ENCODE results near the gene L1CAM.

L1CAM gene

DNA sequence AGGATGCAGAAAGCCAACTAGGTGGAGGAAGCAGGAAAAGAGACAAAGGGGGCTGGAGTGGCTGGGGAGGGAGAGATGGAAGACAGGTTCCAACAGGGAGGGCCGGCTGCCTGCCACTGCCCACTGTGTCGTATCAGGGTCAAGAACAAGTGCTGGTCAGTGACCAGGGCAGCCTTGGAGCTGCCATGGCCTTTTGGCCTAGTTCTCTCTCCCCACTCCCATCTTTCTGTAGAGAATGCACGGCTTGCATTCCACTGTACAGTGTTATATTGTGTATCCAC is 11.9 kb downstream of the L1CAM start:
- in situ Hi-C loops (cut with HindIII; ENCODE audit: low sequenced_read_pairs): no loop called here
- TF ChIP-seq, protein P1, sequence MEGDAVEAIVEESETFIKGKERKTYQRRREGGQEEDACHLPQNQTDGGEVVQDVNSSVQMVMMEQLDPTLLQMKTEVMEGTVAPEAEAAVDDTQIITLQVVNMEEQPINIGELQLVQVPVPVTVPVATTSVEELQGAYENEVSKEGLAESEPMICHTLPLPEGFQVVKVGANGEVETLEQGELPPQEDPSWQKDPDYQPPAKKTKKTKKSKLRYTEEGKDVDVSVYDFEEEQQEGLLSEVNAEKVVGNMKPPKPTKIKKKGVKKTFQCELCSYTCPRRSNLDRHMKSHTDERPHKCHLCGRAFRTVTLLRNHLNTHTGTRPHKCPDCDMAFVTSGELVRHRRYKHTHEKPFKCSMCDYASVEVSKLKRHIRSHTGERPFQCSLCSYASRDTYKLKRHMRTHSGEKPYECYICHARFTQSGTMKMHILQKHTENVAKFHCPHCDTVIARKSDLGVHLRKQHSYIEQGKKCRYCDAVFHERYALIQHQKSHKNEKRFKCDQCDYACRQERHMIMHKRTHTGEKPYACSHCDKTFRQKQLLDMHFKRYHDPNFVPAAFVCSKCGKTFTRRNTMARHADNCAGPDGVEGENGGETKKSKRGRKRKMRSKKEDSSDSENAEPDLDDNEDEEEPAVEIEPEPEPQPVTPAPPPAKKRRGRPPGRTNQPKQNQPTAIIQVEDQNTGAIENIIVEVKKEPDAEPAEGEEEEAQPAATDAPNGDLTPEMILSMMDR (IDR thresholded peaks at IDR 0.05; ENCODE audit: low read depth, low read length): no peak
- no peak overlapping the region for H3K4me3 ChIP-seq (ENCODE audit: low read depth, low read length)
- no peak for DNase-seq (ENCODE audit: low read depth, low spot score)

DNA sequence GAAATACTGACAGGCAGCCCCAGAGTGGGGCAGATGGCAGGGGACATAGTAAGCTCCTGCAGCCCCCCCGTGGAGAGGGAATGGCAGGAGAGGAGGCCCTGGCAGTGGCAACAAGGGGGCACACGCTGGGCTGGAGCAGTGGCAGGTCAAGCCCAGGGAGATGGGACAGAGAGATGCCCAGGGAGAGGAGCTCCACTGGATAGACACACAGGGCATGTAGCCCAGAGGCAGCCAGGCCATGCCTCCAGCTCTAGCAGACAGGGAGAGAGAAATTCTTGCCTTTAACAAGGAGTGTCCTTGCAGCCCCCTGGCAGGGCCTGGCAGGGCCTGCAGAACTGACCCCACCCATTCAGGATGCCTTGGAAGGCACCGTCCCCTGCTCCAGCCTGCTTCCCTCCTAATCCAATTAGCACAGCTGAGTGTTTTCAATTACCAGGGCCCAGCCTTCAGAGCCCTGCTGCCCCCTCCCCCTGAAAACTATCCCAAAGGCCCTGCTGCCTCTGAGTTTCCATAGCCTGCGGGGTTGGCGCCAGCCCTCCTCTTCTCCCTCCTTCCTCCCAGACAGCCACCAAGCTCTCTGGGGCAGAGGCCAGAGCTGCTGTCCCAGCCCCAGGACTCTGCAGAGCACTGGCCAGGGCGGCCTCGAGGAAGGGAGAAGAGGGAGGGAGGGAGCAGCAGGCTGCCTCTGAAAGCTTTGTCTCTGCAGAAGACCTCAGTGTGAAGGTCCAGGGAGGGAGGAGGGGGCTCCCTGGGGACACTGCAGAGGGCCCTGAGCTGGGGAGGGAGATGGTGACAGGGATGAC is 12.5 kb downstream of the L1CAM start:
- no peak overlapping the region for H3K4me3 ChIP-seq (ENCODE audit: low read depth, low read length)
- in situ Hi-C loops (cut with HindIII; ENCODE audit: low sequenced_read_pairs): no loop called here
- DNase-seq (ENCODE audit: low read depth, low spot score): no peak
- TF ChIP-seq, protein P1 (IDR thresholded peaks at IDR 0.05; ENCODE audit: low read depth, low read length): no peak

DNA sequence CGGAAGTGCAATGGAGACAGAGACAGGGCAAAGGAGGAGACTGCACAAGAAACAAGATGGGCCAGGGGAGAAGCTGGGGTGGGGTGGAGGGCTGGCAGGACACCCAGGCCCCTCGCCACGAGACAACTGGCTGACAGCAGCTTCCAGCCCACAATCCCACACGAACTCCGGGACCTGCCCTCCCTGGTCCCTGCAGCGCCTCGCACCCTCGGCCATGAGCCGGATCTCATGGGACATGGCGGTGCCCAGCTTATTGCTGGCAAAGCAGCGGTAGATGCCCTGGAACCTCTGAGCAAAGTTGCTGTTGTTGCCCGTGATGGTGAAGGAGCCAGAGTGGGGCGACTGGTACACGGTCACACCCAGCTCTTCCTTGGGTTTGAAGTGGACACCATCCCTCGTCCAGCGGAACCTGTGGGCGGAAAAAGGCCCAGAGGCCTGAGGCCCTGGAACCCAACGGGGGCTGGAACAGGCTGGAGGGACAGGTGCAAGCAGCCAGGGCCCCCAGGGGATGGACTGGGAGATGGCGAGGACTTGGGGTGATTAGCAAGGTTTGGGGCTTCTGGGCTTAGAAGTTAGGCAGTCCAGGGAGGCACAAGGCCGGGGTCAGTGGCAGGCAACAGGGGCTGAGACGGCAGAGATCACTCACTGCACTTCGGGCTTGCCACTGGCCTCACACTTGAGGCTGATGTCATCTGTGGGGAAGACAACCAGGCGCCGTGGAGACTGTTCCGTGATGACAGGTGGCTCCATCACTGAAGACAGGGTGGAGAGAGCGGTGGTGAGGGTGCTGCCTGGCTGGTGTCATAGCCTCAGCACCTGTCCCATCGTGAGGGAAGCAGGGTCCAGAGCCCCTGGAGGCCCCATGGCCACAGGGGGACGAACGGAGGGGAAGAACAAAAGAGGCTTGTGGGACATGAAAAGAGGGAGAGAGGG is 13.8 kb downstream of the L1CAM start:
- in situ Hi-C loops (cut with HindIII; ENCODE audit: low sequenced_read_pairs): no loop called here
- H3K4me3 ChIP-seq (ENCODE audit: low read depth, low read length): no peak overlapping the region
- TF ChIP-seq, protein P1 (IDR thresholded peaks at IDR 0.05; ENCODE audit: low read depth, low read length): no peak
- DNase-seq (ENCODE audit: low read depth, low spot score): no peak

DNA sequence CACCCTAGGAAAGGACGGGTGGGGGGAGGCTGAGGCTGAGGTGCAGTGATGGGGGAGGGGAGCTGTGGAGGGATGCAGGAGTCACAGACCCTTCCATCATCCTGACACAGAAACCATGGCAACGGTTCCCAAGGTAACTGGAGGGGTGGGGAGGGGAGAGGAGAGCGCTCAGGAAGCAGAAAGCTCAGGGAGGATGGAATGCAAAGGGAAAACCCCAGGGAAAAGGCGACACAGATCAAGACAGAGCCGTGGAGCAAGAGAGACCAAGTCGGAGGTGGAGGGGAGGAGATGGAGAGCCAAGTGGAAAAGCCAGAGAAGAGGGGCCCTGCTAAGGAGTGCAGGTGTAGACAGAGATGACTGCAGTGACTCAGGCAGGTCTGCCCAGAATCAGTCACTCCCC is 14.5 kb downstream of the L1CAM start:
- DNase-seq (ENCODE audit: low read depth, low spot score): no peak
- in situ Hi-C loops (cut with HindIII; ENCODE audit: low sequenced_read_pairs): no loop called here
- H3K4me3 ChIP-seq (ENCODE audit: low read depth, low read length): no peak overlapping the region
- TF ChIP-seq, protein P1 (IDR thresholded peaks at IDR 0.05; ENCODE audit: low read depth, low read length): no peak

DNA sequence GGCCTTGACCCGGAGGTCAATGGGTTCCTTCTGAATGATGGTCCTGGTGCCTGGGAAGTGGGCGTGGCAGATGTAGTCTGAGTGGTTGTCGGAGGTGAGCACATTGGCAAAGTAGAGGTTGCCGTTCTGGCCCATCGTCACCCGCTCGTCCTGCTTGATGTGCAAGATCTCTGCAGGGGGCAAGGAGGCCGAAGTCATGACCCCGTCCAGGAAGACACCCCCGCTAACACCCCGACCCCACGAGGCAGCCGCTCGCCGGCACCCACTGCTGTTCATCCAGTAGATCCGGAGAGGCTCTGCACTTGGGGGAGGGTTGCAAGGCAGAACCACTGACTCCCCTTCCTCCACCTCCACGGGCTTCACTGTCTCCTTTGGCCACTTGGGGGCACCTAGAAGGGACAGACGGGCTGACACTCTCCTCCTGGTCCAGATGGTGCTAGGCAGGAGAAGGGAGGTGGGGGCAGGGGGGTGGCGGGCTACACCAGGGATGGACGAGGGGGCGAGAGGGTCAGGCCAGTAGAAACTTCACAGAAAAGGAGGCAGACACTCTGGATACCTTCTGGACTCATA is 15.1 kb downstream of the L1CAM start:
- in situ Hi-C loops (cut with HindIII; ENCODE audit: low sequenced_read_pairs): no loop called here
- TF ChIP-seq, protein P1 (IDR thresholded peaks at IDR 0.05; ENCODE audit: low read depth, low read length): no peak
- H3K4me3 ChIP-seq (ENCODE audit: low read depth, low read length): no peak overlapping the region
- DNase-seq (ENCODE audit: low read depth, low spot score): no peak

DNA sequence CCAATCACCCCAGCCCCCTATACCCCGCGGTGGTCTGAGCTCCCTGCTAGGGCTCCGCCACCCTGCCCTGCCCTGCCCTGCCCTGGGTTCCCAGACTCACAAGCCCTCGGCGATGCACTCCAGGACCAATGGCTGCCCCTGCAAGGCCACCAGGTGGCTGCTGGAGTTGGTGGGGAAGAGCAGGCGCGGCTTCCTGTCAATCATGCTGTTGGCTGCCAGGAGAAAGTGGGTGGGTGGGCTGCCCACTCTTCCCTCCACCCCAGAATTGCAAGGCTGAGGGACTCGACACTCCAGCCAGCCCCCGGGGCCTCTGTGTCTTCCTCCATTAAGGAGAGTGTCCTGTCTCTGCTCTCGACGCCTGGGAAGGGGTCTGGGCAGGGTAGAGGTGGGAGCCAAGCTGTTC is 15.7 kb downstream of the L1CAM start:
- DNase-seq (ENCODE audit: low read depth, low spot score): no peak
- H3K4me3 ChIP-seq (ENCODE audit: low read depth, low read length): no peak overlapping the region
- TF ChIP-seq, protein P1 (IDR thresholded peaks at IDR 0.05; ENCODE audit: low read depth, low read length): no peak
- in situ Hi-C loops (cut with HindIII; ENCODE audit: low sequenced_read_pairs): no loop called here

All from astrocyte of the spinal cord (primary cell).